GM10248 (cell line): ENCODE data around the gene SNX17.

Experiments
- CTCF ChIA-PET: fragments of 300-600 bp; sonication (Branson Sonifier 250); formaldehyde crosslinking; extraction: SDS; loops from one replicate; lab custom pipeline; 2021; ENCODE audit warnings: antibody characterized with exemption; lab: Yijun Ruan, JAX
- POLR2A ChIA-PET: fragments of 350-650 bp; sonication (Branson Sonifier 250); formaldehyde crosslinking; extraction: SDS; loops from one replicate; lab custom pipeline; 2020; ENCODE audit warnings: antibody characterized with exemption; lab: Yijun Ruan, JAX
- DNase-seq: peaks from one replicate; pipeline ENCODE4 v3.0.0; 2012; ENCODE audit errors: extremely low spot score
- CTCF ChIP-seq: IDR thresholded peaks from 2 replicates; pipeline ENCODE4 v1.5.1; 2012; ENCODE audit warnings: mild to moderate bottlenecking, low read depth; ENCODE audit errors: extremely low read depth, missing control alignments, control extremely low read depth

Gene SNX17

GRCh38 chr2:27379836-27380625, 9.6 kb downstream of the SNX17 start:
- DNase-seq: no peak
- CTCF ChIA-PET: interaction anchor here (1.0 to 2.4 kb wide), 7 partner anchors 9 to 49 kb away, joined by 3 to 13 read pairs (median 4); partner anchors contain the start of genes EIF2B4, NRBP1 and SNX17
- POLR2A ChIA-PET: interaction anchor here (0.5 to 2.0 kb wide), 4 partner anchors 9 to 49 kb away, joined by 3 to 7 read pairs (median 4); partner anchors contain the start of genes PPM1G and SNX17
- no peak for TF ChIP-seq CTCF

GRCh38 chr2:27380626-27381545, 10.5 kb downstream of the SNX17 start, which contains the start of gene ZNF513:
TSS of gene ZNF513 (minus strand) at chr2:27380734. CDS start at chr2:27380526, 208 bp downstream.
- peak; percentile 95 for DNase-seq
- CTCF ChIA-PET: interaction anchor here (1.0 to 2.4 kb wide), 5 partner anchors 9 to 24 kb away, joined by 3 to 13 read pairs (median 3); partner anchors contain the start of genes EIF2B4 and SNX17
- TF ChIP-seq CTCF: no peak
- POLR2A ChIA-PET: interaction anchor here (0.5 to 2.0 kb wide), 3 partner anchors 10 to 29 kb away, joined by 4 to 7 read pairs (median 5); partner anchors contain the start of genes PPM1G and SNX17

- POLR2A ChIA-PET: interaction anchor here (2.0 kb wide), 1 partner anchor 11 kb away, joined by 7 read pairs; the partner anchor contains the start of gene SNX17
- TF ChIP-seq CTCF: no peak
- CTCF ChIA-PET: interaction anchor here (1.3 to 2.4 kb wide), 2 partner anchors 10 to 18 kb away, joined by 3 to 13 read pairs; partner anchors contain the start of gene SNX17
- DNase-seq: no peak
Measured at GRCh38 chr2:27381577-27382181, 11.3 kb downstream of the SNX17 start.

- POLR2A ChIA-PET: no interaction called here
- no peak for DNase-seq
- CTCF ChIA-PET: interaction anchor here (1.0 kb wide), 1 partner anchor 41 kb away, joined by 3 read pairs; no protein-coding TSS in a partner anchor
- TF ChIP-seq CTCF: no peak
Measured at GRCh38 chr2:27390822-27391679, 20.6 kb downstream of the SNX17 start.

GRCh38 chr2:27393225-27393624, 22.8 kb downstream of the SNX17 start:
- no peak for TF ChIP-seq CTCF
- ChIA-PET CTCF (interaction anchor here (1.3 kb wide), 1 partner anchor 38 kb away, joined by 3 read pairs; no protein-coding TSS in a partner anchor), POLR2A (no interaction called here)
- DNase-seq: no peak
